ENCODE data around the gene ACTL10.

Gene ACTL10

DNA sequence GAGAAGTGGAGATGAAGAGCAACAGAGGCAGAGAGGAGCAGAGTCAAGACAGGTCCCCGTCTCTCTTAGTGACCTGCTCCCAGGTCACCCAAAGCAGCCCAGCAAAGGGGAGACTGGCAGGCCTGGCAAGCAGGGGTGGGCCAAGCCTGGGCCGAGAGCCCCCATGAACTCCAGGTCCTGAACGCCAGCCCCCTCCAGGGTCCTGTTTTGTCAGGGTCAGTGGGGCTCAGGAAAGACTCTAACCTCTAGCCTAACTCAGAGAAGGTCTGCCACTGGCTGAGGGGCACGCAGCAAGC is 6.3 kb downstream of the ACTL10 start:
- Mint-ChIP-seq H3K9me3 (no peaks in the 10 kb centered on the region), H3K27ac (peak overlapping the region; percentile 89), H3K4me1 (ENCODE audit: low read depth) (peaks cover 50% of the 10 kb centered on the region), H3K36me3 (ENCODE audit: low read depth) (peaks cover 36% of the 10 kb centered on the region), H3K4me3 (peak overlapping the region; percentile 88), H3K27me3 (peaks cover 5% of the 10 kb centered on the region)
- intact Hi-C loops (cut with micrococcal nuclease), result no loop called here

DNA sequence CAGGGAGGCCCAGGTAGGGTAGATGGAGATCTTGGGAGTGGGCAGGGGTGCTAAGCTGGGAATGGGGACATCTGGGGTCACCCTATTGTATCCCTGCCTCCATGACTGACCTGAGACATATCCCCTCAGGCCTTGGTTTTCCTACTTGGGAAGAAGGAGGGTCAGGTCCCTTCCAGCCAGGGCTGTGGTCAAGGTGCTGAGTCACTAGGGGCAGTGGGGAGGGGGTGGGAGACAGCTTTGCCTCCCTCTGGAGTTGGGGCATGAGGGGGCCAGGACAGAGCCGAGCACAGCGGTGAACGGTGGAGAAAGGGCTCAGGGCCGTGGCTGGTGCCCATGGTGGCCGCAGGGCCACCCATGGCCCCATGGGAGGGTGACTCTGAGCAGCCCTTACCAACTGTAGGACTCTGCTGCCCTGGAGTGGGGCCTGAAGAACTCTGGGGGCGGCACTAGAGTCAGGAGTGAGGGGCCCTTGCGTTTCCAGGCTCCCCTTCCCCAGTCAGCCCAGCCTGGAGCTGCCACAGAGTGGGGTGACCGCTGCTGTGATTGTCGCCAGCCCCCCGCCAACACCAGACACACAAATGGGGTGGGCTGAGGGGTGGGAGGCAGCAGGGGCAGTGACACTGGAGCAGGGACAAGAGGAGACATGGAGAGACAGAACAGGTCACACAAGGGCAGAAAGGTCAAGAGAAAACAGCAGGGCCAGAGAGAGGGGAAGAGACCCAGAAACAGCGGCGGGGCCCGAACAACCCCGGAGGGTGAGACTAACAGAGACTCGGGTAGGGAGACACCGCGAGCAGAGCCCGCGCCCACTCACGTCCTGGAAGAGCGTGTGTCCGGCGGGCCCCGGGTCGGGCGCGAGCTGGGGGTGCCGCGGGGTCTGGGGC is 6.9 kb downstream of the ACTL10 start:
- Mint-ChIP-seq H3K4me1 (ENCODE audit: low read depth) (peaks cover 45% of the 10 kb centered on the region), H3K9me3 (no peaks in the 10 kb centered on the region), H3K36me3 (ENCODE audit: low read depth) (peaks cover 36% of the 10 kb centered on the region), H3K27me3 (peaks cover 5% of the 10 kb centered on the region), H3K4me3 (peak overlapping the region; percentile 88), H3K27ac (peak overlapping the region; percentile 89)
- intact Hi-C loops (cut with micrococcal nuclease), result loop anchor here (1.0 kb wide), 1 partner anchor 7 kb away; the partner anchor contains the start of gene ACTL10

DNA sequence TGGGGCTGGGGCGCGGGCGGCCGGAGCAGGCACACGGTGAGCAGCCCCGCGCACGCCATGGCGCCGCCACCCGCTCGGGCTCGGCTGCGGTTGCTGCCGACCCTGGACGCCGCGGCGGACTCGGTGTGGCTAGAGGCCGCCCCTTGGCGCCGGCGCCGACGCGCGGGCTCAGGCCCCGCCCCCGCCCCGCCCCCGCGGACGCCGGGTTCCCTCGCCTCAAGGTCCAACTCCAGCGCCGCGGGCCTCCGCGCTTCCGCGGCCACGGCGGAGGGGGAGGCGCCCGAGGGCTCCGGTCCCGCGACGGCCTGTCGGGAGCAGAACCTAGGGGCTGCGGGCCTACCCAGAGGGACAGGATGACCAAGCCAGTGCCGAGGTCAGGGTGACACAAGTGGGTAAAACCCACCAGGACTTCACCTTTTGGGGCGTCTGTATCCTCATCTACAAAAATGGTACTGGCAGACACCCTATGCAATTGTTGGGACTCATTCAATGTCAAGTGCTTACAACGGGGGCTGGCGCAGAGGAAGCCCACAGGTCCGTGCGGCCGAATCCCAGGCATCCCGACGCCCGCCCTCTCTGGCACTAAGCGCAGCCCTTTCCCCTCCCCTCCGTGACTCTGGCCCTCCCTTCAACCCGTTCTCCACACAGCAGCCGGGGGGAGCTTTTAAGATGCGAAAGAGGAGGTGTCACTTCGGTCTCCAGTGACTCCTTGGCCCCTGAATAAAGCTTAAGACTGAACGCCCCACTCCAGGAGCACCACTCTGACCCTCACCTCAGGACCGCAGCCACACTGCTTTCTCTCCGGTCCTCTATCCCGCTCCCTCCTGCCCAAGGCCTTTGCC is 7.8 kb downstream of the ACTL10 start, which contains the start of gene NECAB3:
NECAB3 (minus strand) TSS at position 135 of the 842 bp plus-strand sequence; CDS start at position 59, 76 bp downstream.
- H3K4me1 Mint-ChIP-seq (ENCODE audit: low read depth), result peaks cover 45% of the 10 kb centered on the region
- peaks cover 5% of the 10 kb centered on the region for H3K27me3 Mint-ChIP-seq
- peak within 1 kb of the TSS; percentile 88 for H3K4me3 Mint-ChIP-seq
- intact Hi-C loops (cut with micrococcal nuclease), result loop anchor here (1.0 kb wide), 1 partner anchor 8 kb away; the partner anchor contains the start of gene ACTL10
- no peaks in the 10 kb centered on the region for H3K9me3 Mint-ChIP-seq
- peak within 1 kb of the TSS; percentile 89 for H3K27ac Mint-ChIP-seq
- H3K36me3 Mint-ChIP-seq (ENCODE audit: low read depth), result peaks cover 36% of the 10 kb centered on the region

DNA sequence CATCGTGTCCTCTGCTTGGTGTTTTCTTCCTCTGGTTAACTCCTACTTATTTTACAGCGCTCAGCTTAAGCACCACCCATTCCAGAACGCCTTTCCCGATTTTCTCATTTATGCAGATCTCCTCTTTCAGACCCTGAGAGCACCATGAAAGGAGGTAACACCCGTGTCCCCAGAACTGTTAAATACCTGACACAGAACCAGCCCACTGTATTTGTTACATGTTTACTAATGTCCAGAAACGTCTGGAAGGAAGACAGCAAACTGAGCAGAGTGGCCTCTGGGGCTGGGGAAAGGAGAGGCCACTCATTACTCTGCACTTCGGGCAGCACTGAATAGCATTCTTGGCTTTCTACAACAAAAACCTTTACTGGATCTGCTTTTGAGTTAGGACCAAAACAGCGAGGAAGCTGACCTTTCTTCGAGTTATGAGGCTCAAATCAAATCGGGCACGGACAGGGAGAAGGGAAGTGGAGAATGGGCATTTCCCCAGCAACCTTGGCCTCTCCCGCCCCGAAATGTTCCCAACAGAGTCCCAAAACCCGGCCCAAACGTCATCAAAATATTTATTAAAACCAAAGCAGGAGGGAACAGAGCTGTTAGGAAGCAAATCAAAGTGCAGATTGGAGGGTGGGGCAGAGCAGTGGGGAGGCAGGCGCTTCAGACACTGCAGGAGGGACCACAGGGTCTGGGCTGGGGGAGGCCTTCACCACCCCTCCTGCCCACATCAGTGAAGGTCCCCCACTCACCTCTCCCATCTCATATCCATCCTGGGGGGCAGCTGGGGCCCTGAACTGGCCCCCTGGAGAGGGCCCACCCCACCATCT is 8.6 kb downstream of the ACTL10 start:
- H3K4me1 Mint-ChIP-seq (ENCODE audit: low read depth), result peaks cover 37% of the 10 kb centered on the region
- intact Hi-C loops (cut with micrococcal nuclease), result no loop called here
- H3K9me3 Mint-ChIP-seq, result no peaks in the 10 kb centered on the region
- peak overlapping the region; percentile 51 for H3K4me3 Mint-ChIP-seq
- peaks cover 28% of the 10 kb centered on the region for H3K36me3 Mint-ChIP-seq (ENCODE audit: low read depth)
- H3K27me3 Mint-ChIP-seq, result peaks cover 5% of the 10 kb centered on the region
- peak overlapping the region; percentile 0 for H3K27ac Mint-ChIP-seq

DNA sequence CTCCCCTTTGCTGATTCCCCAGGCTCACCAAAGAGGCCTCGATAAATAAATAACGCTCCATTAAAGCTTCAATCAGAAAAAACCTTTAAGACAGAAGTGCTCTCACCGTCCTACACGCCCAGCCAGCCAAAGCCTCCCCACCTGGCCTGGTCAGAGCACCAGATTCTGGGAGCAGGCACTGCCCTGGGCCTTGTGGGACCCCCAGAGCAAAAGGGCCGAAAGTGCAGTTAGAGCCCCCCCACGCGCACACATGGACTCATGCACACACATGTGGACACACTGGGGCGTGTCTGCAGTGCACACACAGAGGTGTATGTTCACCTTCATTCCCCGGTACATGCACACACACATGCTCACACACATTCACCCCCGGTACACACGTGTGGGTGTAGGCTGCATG is 9.4 kb downstream of the ACTL10 start:
- intact Hi-C loops (cut with micrococcal nuclease), result no loop called here
- H3K4me1 Mint-ChIP-seq (ENCODE audit: low read depth), result peaks cover 32% of the 10 kb centered on the region
- no peak overlapping the region for H3K4me3 Mint-ChIP-seq
- H3K36me3 Mint-ChIP-seq (ENCODE audit: low read depth), result peaks cover 20% of the 10 kb centered on the region
- no peaks in the 10 kb centered on the region for H3K9me3 Mint-ChIP-seq
- H3K27ac Mint-ChIP-seq, result no peak overlapping the region
- peaks cover 5% of the 10 kb centered on the region for H3K27me3 Mint-ChIP-seq

DNA sequence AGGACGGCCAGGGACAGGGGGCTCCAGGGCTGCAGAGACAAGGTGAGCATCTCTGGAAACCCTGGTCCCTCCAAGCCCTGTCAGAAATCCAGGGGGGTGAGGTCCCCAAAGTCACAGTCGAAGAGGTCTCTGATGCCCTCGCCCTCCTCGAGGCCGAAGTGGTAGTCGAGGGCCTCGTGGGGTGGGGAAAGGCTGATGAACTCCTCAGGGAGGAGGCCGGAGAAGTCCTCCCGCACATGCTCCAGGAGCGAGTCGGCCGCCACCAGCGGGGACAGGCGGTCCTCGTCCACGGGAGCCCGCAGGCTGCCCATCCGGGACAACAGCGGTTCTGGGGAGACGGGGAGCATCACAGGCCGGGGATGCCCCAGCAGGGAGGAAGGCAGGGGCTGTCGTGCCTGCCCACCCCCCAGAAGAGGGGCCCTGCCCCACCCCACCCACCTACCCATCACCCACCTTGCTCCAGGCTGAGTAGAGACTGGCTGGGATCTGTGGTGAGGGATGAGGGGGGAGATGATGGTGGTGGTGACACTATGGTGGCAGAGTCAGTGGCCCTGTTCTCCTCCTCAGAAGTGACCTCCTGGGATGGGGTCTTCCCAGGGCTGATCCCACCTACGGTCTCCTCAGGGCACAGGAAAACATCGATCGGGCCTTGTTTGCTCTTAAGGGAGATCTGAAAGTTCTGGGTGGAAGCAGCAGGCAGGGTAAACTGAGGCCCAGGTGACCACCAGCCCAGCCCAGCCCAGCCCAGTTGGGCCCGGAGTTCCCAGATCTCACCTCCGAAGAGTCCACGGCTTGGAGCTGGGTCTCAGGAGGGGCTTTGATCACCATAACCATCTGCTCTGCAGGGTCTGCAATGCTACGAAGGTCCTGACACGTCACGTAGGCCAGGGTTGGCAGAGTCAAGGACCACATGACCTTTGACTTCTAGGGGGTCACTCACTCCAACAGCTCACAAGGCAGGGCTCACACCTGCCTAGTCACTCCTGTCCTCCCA is 10.2 kb downstream of the ACTL10 start:
- Mint-ChIP-seq H3K27me3 (peaks cover 5% of the 10 kb centered on the region), H3K36me3 (ENCODE audit: low read depth) (peaks cover 12% of the 10 kb centered on the region), H3K4me3 (no peak overlapping the region), H3K4me1 (ENCODE audit: low read depth) (peaks cover 30% of the 10 kb centered on the region), H3K9me3 (no peaks in the 10 kb centered on the region), H3K27ac (no peak overlapping the region)
- intact Hi-C loops (cut with micrococcal nuclease), result no loop called here

DNA sequence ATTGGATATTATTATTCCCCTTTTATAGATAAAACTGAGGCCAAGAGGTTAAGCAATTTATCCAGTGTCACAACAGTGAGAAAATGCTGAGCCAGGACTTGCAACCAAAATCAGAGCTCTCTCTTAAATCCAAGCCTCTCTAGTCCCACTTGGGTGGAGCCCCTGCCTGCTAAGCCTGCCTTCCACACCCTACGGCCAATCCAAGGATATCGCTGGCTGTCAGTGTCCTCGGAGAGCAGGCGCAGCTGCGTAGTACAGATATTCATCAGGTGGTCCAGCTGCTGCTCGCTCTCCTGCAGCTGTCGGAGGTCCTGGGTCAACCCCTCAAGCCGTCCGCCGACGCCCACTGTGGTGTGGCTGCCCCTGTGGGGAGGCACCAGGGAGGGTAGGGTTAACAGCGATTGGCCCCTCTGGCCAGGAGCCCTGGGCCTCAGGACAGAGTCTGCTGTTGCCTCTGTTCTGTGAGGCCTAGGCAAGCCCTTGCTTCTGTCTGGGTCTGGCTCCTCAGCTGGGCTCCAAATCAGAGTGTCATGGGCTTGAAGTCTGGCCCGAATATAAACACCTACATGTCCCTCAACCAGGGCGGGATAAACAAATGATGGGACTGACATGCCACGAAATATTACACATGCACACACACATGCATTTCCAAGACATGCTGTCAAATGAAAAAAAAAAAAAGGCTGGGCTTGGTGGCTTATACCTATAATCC is 11.4 kb downstream of the ACTL10 start:
- Mint-ChIP-seq H3K36me3 (ENCODE audit: low read depth) (peaks cover 7% of the 10 kb centered on the region), H3K27ac (no peak overlapping the region), H3K9me3 (no peaks in the 10 kb centered on the region), H3K4me1 (ENCODE audit: low read depth) (peaks cover 18% of the 10 kb centered on the region), H3K27me3 (peaks cover 5% of the 10 kb centered on the region), H3K4me3 (no peak overlapping the region)
- intact Hi-C loops (cut with micrococcal nuclease), result no loop called here

DNA sequence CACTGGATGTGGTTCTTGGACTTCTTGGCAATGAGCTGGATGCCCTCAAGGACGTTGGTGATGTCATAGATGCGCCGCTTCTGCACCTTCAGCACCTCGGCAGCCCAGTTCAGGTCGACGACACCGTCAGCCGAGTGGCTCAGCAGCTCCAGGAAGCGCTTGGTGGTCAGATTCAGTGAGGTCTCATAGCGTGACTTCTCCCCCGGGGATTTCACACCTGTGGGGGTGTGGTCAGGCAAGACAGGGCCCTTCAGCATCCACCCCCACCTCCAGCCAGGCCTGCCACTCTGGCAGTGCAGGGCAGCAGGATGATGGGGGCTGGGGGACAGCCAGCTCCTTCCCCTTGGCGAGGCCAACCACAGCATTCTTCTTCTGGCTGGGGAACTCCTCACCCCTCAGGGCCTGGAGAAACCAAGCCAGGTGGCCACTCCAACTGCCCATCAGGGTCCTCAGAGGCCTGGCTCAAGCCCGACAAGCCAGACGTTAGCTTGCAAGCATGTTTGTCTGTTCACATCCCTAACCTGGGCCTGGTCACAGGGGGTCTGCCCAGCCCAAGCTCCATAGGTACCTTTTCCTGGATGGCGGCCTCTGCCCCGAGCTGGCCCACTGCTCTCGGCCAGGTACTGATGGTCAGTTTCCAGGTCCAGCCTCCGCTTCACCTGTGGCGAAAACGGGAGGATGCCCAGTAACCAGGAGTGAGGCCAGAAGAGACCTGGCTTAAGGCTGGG is 13.2 kb downstream of the ACTL10 start:
- no peaks in the 10 kb centered on the region for H3K36me3 Mint-ChIP-seq (ENCODE audit: low read depth)
- H3K27me3 Mint-ChIP-seq, result peaks cover 3% of the 10 kb centered on the region
- no peak overlapping the region for H3K4me3 Mint-ChIP-seq
- intact Hi-C loops (cut with micrococcal nuclease), result no loop called here
- H3K9me3 Mint-ChIP-seq, result no peaks in the 10 kb centered on the region
- H3K4me1 Mint-ChIP-seq (ENCODE audit: low read depth), result peaks cover 10% of the 10 kb centered on the region
- H3K27ac Mint-ChIP-seq, result no peak overlapping the region

DNA sequence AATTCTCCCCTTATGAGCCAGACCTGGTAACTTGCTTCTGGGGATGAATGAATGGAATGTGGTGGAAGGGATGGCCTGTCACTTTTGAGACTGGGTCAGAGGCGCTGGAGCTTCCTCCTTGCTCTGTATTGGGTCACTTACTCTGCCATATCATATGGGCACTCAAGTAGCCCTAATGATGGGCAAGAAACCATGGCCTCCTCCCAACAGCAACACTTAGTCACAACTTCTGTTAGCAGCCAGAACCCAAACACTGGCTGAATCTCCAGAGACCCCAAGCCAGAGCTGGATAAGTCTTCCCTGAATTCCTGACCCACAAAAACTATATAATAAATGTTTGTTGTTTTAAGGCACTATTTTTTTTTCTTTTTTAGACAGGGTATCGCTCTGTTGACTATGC is 13.9 kb downstream of the ACTL10 start:
- Mint-ChIP-seq H3K36me3 (ENCODE audit: low read depth) (no peaks in the 10 kb centered on the region), H3K4me3 (no peak overlapping the region), H3K27me3 (no peaks in the 10 kb centered on the region), H3K27ac (no peak overlapping the region), H3K4me1 (ENCODE audit: low read depth) (peaks cover 13% of the 10 kb centered on the region), H3K9me3 (no peaks in the 10 kb centered on the region)
- intact Hi-C loops (cut with micrococcal nuclease), result no loop called here

DNA sequence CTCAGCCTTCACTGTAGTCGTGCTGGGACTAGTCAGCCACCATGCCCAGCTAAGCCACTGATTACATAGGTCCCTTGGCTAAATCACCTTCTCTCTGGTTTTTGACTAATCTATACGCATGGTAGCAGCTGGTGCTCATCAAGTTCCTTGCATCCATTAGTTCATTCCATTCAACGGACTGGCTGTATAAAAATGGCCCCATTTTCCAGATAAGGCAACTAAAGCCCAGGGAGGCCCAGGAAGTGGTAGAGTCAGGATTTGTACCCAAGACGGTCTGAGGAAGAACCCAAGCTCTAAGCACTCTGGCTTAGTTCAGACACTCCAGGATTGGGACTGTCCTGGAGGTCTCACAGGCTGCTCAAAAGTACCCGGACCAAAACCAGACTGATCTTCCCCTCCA is 14.5 kb downstream of the ACTL10 start:
- Mint-ChIP-seq H3K4me3 (no peak overlapping the region), H3K9me3 (no peaks in the 10 kb centered on the region), H3K36me3 (ENCODE audit: low read depth) (no peaks in the 10 kb centered on the region), H3K27me3 (no peaks in the 10 kb centered on the region), H3K27ac (no peak overlapping the region), H3K4me1 (ENCODE audit: low read depth) (peaks cover 13% of the 10 kb centered on the region)
- intact Hi-C loops (cut with micrococcal nuclease), result no loop called here

DNA sequence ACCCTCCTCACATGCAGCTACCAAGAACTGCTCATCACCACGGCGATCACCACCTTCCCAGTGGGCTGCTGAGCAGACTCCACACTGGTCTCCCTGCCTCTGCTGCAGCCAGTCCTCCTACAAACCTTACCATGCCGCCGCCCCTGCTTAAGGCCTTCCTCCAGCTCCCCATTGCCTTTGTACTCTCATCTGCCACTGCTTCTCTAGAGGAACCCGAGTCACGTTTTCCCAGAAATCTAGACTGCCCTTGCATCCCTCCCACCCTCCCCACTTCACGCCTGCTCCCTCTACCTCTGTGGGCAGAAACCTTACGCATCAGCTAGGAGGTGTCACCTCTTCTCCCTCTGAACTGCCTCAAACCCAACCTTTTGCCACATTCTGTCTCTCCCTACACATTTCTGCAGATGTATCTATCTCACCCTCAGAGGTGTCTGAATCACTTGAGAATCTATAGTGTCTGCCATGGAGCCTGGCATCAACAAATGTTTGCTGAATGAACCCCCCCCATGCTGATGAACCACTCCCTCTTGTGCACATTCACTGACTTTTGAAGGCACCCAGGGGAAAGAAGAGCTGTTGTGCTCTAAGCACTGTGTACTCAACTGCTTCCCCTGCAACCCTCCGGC is 15.1 kb downstream of the ACTL10 start:
- Mint-ChIP-seq H3K4me3 (no peak overlapping the region), H3K27ac (no peak overlapping the region), H3K4me1 (ENCODE audit: low read depth) (peaks cover 18% of the 10 kb centered on the region), H3K36me3 (ENCODE audit: low read depth) (no peaks in the 10 kb centered on the region), H3K27me3 (no peaks in the 10 kb centered on the region), H3K9me3 (no peaks in the 10 kb centered on the region)
- intact Hi-C loops (cut with micrococcal nuclease), result no loop called here
